PFSK-1 (cell line): ENCODE data around the gene LIN7A.

Experiments
- FOXP2 ChIP-seq: optimal IDR thresholded peaks from 2 replicates; pipeline ENCODE3; 2011; ENCODE audit warnings: borderline replicate concordance, control low read depth, inconsistent platforms; ENCODE audit not compliant: insufficient read depth; ENCODE audit errors: extremely low read length, extremely low read depth
- POLR2AphosphoS5 ChIP-seq: IDR thresholded peaks from 2 replicates; pipeline ENCODE4 v1.6.1; 2012; ENCODE audit warnings: low read depth, mild to moderate bottlenecking, control low read depth, low read length, moderate library complexity
- REST ChIP-seq, 2 experiments: IDR thresholded peaks; 2 replicates each; pipeline versions ENCODE4 v1.6.1 to v1.8.0; 2011 to 2012; ENCODE audit warnings: low read depth in 2 of 2, low read length in 2 of 2, control low read depth in 1 of 2, inconsistent platforms in 1 of 2, mild to moderate bottlenecking in 1 of 2, moderate library complexity in 1 of 2; ENCODE audit not compliant: insufficient read depth in 1 of 2
- SIN3A ChIP-seq: IDR thresholded peaks from 2 replicates; pipeline ENCODE4 v1.6.1; 2012; ENCODE audit warnings: mild to moderate bottlenecking, low read length, moderate library complexity, borderline replicate concordance; ENCODE audit not compliant: insufficient read depth
- TAF1 ChIP-seq: IDR thresholded peaks from 2 replicates; pipeline ENCODE4 v1.6.1; 2012; ENCODE audit warnings: low read length, control low read depth, borderline replicate concordance; ENCODE audit not compliant: insufficient read depth

The LIN7A gene

GRCh38 chr12:80843969-80844368 lies 93.8 kb downstream of the LIN7A start:
- TF ChIP-seq POLR2AphosphoS5 (no peak), FOXP2 (no peak), TAF1 (no peak), SIN3A (no peak), REST (IDR thresholded peaks at IDR 0.05; ENCODE audit: insufficient read depth in 1 of 2, low read depth in 2 of 2, low read length in 2 of 2) (no peak)

- no peak for TF ChIP-seq REST (IDR thresholded peaks at IDR 0.05; ENCODE audit: insufficient read depth in 1 of 2, low read depth in 2 of 2, low read length in 2 of 2)
- no peak for TF ChIP-seq TAF1
- TF ChIP-seq FOXP2 = no peak
- no peak for TF ChIP-seq POLR2AphosphoS5
- TF ChIP-seq SIN3A = no peak
These were observed 99.0 kb downstream of the LIN7A start for GRCh38 chr12:80838708-80839107.

DNA sequence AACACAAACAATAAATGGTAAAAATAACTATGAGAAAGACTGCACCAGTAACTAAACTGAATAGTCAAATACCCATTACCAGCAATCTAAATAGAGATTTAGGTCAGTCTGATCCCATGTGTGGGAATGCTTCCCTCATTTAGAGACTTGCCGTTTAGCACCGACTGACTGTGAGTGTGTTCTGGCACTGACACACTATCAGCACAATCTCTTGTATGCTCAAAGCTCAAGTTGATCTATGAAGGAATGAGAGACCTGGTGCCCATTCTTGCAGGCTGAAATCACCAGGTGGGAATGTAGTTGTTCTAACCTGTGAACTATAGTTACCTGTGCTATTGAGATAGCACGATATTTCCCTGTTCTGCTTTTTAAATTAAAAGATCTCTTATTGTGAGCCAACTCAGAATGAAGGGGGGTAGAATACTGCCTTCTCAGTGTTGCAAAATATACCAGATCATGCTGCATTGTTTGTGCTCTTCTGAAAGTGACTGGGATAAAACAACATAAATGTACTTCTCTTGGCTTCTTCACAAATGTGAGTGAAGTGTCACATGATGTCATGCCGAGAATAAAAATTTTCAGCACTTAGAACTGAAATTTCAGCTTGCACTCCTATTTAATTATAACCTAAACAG lies 99.6 kb downstream of the LIN7A start:
- TF ChIP-seq FOXP2 (no peak), POLR2AphosphoS5 (no peak), SIN3A (no peak), REST (IDR thresholded peaks at IDR 0.05; ENCODE audit: insufficient read depth in 1 of 2, low read depth in 2 of 2, low read length in 2 of 2) (no peak)

DNA sequence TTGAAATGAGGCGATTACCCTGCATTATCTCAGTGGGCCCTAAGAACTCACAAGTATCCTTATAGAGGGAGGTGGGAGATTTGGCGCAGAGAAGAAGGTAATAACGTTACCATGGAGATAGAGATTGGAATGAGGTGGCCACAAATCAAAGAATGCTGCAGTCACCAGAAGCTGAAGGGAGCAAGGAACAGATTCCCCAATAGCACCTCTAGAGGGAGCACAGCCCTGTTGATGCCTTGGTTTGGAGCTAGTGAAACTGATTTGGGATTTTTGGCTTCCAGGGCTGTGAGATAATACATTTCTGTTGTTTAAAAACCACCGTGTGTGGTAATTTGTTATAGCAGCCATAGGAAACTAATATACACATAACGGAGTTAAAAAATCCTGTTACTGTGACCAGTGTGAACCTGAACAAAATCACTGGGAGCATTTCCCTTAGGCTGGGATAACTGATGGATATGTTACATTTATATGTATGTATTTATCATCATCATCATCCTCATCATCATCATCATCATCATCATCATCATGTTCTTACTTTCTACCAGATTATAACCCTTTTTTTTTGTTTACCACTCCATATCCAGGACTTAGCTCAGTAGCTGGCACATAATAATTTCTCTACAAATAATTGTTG lies 100.3 kb downstream of the LIN7A start:
- no peak for TF ChIP-seq REST (IDR thresholded peaks at IDR 0.05; ENCODE audit: insufficient read depth in 1 of 2, low read depth in 2 of 2, low read length in 2 of 2)
- TF ChIP-seq SIN3A = no peak
- TF ChIP-seq TAF1 = no peak
- no peak for TF ChIP-seq POLR2AphosphoS5
- TF ChIP-seq FOXP2 = no peak

GRCh38 chr12:80834724-80835123 lies 103.0 kb downstream of the LIN7A start:
- TF ChIP-seq FOXP2 = no peak
- TF ChIP-seq SIN3A = no peak
- TF ChIP-seq REST (IDR thresholded peaks at IDR 0.05; ENCODE audit: insufficient read depth in 1 of 2, low read depth in 2 of 2, low read length in 2 of 2) = no peak
- TF ChIP-seq TAF1 = no peak
- no peak for TF ChIP-seq POLR2AphosphoS5
